IMR-90 (cell line): ENCODE measurements around the gene ITIH6. TPM values are rescaled to one million over a fixed set of nuclear protein-coding genes. Genes with fewer than 3 reads are reported as not detected.

Experiments
- ATAC-seq: fragments of 200-7000 bp; cut with Tn5 transposase; 2 replicates; pipeline ENCODE4 v1.9.1; 2020; ENCODE audit warnings: low read depth, mild to moderate bottlenecking, moderate library complexity
- BruUV-seq: library from RNA; stranded (reverse); fragments of 400-500 nt; replicated peaks from 2 replicates; lab custom pipeline; 2021; lab: Mats Ljungman, UMichigan
- CTCF ChIA-PET: fragments of 300-600 bp; formaldehyde crosslinking; extraction: SDS; loops from one replicate; lab custom pipeline; 2021; ENCODE audit warnings: antibody characterized with exemption; lab: Yijun Ruan, JAX
- POLR2A ChIA-PET: fragments of 300-600 bp; sonication (Branson Sonifier 250); formaldehyde crosslinking; loops from one replicate; lab custom pipeline; 2022; ENCODE audit warnings: antibody characterized with exemption; ENCODE audit not compliant: unreplicated experiment; lab: Charles Lee
- DNase-seq: peaks from one replicate; pipeline ENCODE4 v3.0.0; 2013
- H2AFZ ChIP-seq: replicated peaks from 2 replicates; pipeline ENCODE3; 2013; ENCODE audit warnings: low read length, mild to moderate bottlenecking; ENCODE audit not compliant: poor library complexity
- H2AK5ac ChIP-seq: 2 replicates; pipeline ENCODE4 v1.6.1; 2013; ENCODE audit warnings: low read depth, low read length, inconsistent platforms
- H2AK9ac ChIP-seq: replicated peaks from 2 replicates; pipeline ENCODE3; 2013; ENCODE audit warnings: mild to moderate bottlenecking, low read depth, low read length, moderate library complexity; ENCODE audit not compliant: poor library complexity
- H2BK120ac ChIP-seq: 2 replicates; pipeline ENCODE4 v1.6.1; 2013; ENCODE audit warnings: low read depth, low read length, inconsistent platforms
- H2BK15ac ChIP-seq: 3 replicates; pipeline ENCODE4 v1.6.1; 2013; ENCODE audit warnings: low read depth, low read length, inconsistent platforms
- H2BK20ac ChIP-seq: 2 replicates; pipeline ENCODE4 v1.6.1; 2013; ENCODE audit warnings: low read depth, mild to moderate bottlenecking, inconsistent platforms, low read length, moderate library complexity
- H2BK5ac ChIP-seq: 2 replicates; pipeline ENCODE4 v1.6.1; 2013; ENCODE audit warnings: mild to moderate bottlenecking, low read depth, low read length, inconsistent platforms; ENCODE audit not compliant: poor library complexity, severe bottlenecking
- H3K14ac ChIP-seq: replicated peaks from 2 replicates; pipeline ENCODE4 v1.6.1; 2013; ENCODE audit warnings: low read depth, low read length, inconsistent platforms
- H3K18ac ChIP-seq: 2 replicates; pipeline ENCODE4 v1.6.1; 2013; ENCODE audit warnings: low read depth, low read length, control low read depth
- H3K23ac ChIP-seq: 2 replicates; pipeline ENCODE4 v1.6.1; 2013; ENCODE audit warnings: low read depth, low read length, inconsistent platforms
- H3K27ac ChIP-seq: 2 replicates; pipeline ENCODE4 v1.5.1; 2013; ENCODE audit warnings: mild to moderate bottlenecking, control low read depth, low read length; ENCODE audit not compliant: insufficient read depth
- H3K27me3 ChIP-seq: 2 replicates; pipeline ENCODE4 v1.6.1; 2013; ENCODE audit warnings: low read length; ENCODE audit not compliant: control insufficient read depth, insufficient read depth
- H3K36me3 ChIP-seq: 2 replicates; pipeline ENCODE4 v1.6.1; 2013; ENCODE audit warnings: low read length, mixed read lengths; ENCODE audit not compliant: control insufficient read depth, insufficient read depth
- H3K4ac ChIP-seq: 2 replicates; pipeline ENCODE4 v1.6.1; 2013; ENCODE audit warnings: low read depth, low read length, inconsistent platforms
- H3K4me1 ChIP-seq: 2 replicates; pipeline ENCODE4 v1.6.1; 2013; ENCODE audit warnings: low read length, mixed read lengths; ENCODE audit not compliant: control insufficient read depth, insufficient read depth
- H3K4me2 ChIP-seq: 2 replicates; pipeline ENCODE4 v1.6.1; 2013; ENCODE audit warnings: low read depth, mild to moderate bottlenecking, control low read depth, low read length, moderate library complexity
- H3K4me3 ChIP-seq: 2 replicates; pipeline ENCODE4 v1.5.1; 2013; ENCODE audit warnings: low read depth, mild to moderate bottlenecking, control low read depth, low read length, moderate library complexity; ENCODE audit not compliant: insufficient read depth
- H3K56ac ChIP-seq: 2 replicates; pipeline ENCODE4 v1.6.1; 2013; ENCODE audit warnings: low read length, inconsistent platforms; ENCODE audit not compliant: insufficient read depth; ENCODE audit errors: extremely low read depth
- H3K79me1 ChIP-seq, 2 experiments: 2 replicates each; pipeline ENCODE4 v1.6.1; 2013; ENCODE audit warnings: low read length in 2 of 2, inconsistent platforms in 1 of 2, low read depth in 1 of 2
- H3K9ac ChIP-seq: 2 replicates; pipeline ENCODE4 v1.6.1; 2013; ENCODE audit warnings: low read depth, low read length, control low read depth
- H3K9me1 ChIP-seq: 2 replicates; pipeline ENCODE4 v1.6.1; 2013; ENCODE audit warnings: low read length, inconsistent platforms; ENCODE audit not compliant: insufficient read depth
- H3K9me3 ChIP-seq: 2 replicates; pipeline ENCODE4 v1.6.1; 2013; ENCODE audit warnings: low read length; ENCODE audit not compliant: control insufficient read depth, insufficient read depth
- H4K20me1 ChIP-seq: 2 replicates; pipeline ENCODE4 v1.6.1; 2013; ENCODE audit warnings: low read length, inconsistent platforms; ENCODE audit not compliant: insufficient read depth
- H4K5ac ChIP-seq: 2 replicates; pipeline ENCODE4 v1.6.1; 2013; ENCODE audit warnings: mild to moderate bottlenecking, low read depth, low read length, control low read depth
- H4K8ac ChIP-seq, 2 experiments: 2 replicates each; pipeline ENCODE4 v1.6.1; 2013; ENCODE audit warnings: low read depth in 2 of 2, low read length in 2 of 2, control low read depth in 1 of 2, inconsistent platforms in 1 of 2
- H4K91ac ChIP-seq: 2 replicates; pipeline ENCODE4 v1.6.1; 2013; ENCODE audit warnings: low read depth, low read length, inconsistent platforms; ENCODE audit not compliant: insufficient read depth
- BHLHE40 ChIP-seq: fragments of 150-350 bp; IDR thresholded peaks from 2 replicates; pipeline ENCODE4 v1.6.1; 2016; ENCODE audit warnings: mild to moderate bottlenecking, low read depth, low read length
- CEBPB ChIP-seq: IDR thresholded peaks from 2 replicates; pipeline ENCODE4 v1.6.1; 2012; ENCODE audit warnings: low read depth, low read length, improper control_type of control experiment
- CHD1 ChIP-seq: IDR thresholded peaks from 2 replicates; pipeline ENCODE4 v1.6.1; 2012; ENCODE audit warnings: low read depth, low read length, improper control_type of control experiment
- CTCF ChIP-seq: conservative IDR thresholded peaks from 2 replicates; pipeline ENCODE4 v1.5.1; 2012; ENCODE audit warnings: mild to moderate bottlenecking, low read depth, low read length, improper control_type of control experiment
- ELK1 ChIP-seq: fragments of 150-350 bp; IDR thresholded peaks from 2 replicates; pipeline ENCODE4 v1.6.1; 2016; ENCODE audit warnings: low read depth, mild to moderate bottlenecking, low read length, moderate library complexity, borderline replicate concordance
- FOS ChIP-seq: fragments of 150-350 bp; IDR thresholded peaks from 2 replicates; pipeline ENCODE4 v1.6.1; 2016; ENCODE audit warnings: low read depth, low read length
- MAFK ChIP-seq: IDR thresholded peaks from 2 replicates; pipeline ENCODE4 v1.6.1; 2012; ENCODE audit warnings: low read depth, low read length, improper control_type of control experiment
- MXI1 ChIP-seq: IDR thresholded peaks from 2 replicates; pipeline ENCODE4 v1.6.1; 2012; ENCODE audit warnings: low read depth, mild to moderate bottlenecking, low read length, moderate library complexity, borderline replicate concordance
- NFE2L2 ChIP-seq: fragments of 150-350 bp; IDR thresholded peaks from 2 replicates; pipeline ENCODE4 v1.6.1; 2016; ENCODE audit warnings: low read depth, mild to moderate bottlenecking, low read length
- RAD21 ChIP-seq: IDR thresholded peaks from 2 replicates; pipeline ENCODE4 v1.6.1; 2012; ENCODE audit warnings: low read length, improper control_type of control experiment
- WGBS, 2 experiments: methylation state at CpG; one replicate each; pipeline versions ENCODE4 v1.1.5 to v1.1.7; 2013; ENCODE audit warnings: missing lambda C conversion rate in 2 of 2; ENCODE audit not compliant: insufficient read length in 1 of 2; ENCODE audit errors: extremely low coverage in 2 of 2; 5-methylcytosine and 5-hydroxymethylcytosine counted together
- dilution Hi-C: fragments of 300-500 bp; cut with HindIII; formaldehyde crosslinking; loops from one replicate; pipeline ENCODE4 v1.14.3; 2018; ENCODE audit warnings: low sequenced_read_pairs; ENCODE audit not compliant: unreplicated experiment
- in situ Hi-C: fragments of 300-500 bp; cut with MboI; formaldehyde crosslinking; loops from 3 replicates; pipeline ENCODE4 v1.14.3; 2019; ENCODE audit warnings: low sequenced_read_pairs, inconsistent platforms, mixed read lengths
- intact Hi-C: fragments of 100-400 bp; cut with micrococcal nuclease; formaldehyde crosslinking; loops from 2 replicates; pipeline ENCODE4 v1.10.0; 2022
- polyA plus RNA-seq, 3 experiments: library from polyadenylated mRNA; depleted of rRNA; stranded (reverse); fragments of >200 nt; gene quantifications; 2 replicates each; pipeline ENCODE4 v1.2.3, GENCODE V29; 2012; ENCODE audit warnings: low replicate concordance in 1 of 3
- total RNA-seq: library from RNA; depleted of rRNA; stranded (reverse); fragments of >200 nt; gene quantifications from 2 replicates; pipeline ENCODE4 v1.2.3, GENCODE V29; 2012

Gene ITIH6
- total and polyA plus RNA-seq, 2 of the 4 experiments (the other 2 are of a cell fraction): not detected

- Histone ChIP-seq H2BK20ac (no peak overlapping the region), H4K8ac (no peak overlapping the region), H3K4me2 (no peak overlapping the region), H2AK9ac (no peak overlapping the region), H4K5ac (no peak overlapping the region), H2BK5ac (no peak overlapping the region), H3K27me3 (peaks cover 2% of the 10 kb centered on the region; the same call in 1 of the 2 replicates), H3K4me3 (no peak overlapping the region), H3K23ac (no peak overlapping the region), H2AFZ (no peak overlapping the region), H3K9ac (no peak overlapping the region), H2BK15ac (no peak overlapping the region), H3K4ac (no peak overlapping the region), H3K14ac (no peak overlapping the region), H2BK120ac (no peak overlapping the region), H3K9me1 (no peaks in the 10 kb centered on the region), H3K27ac (no peak overlapping the region), H3K56ac (no peak overlapping the region), H4K91ac (no peak overlapping the region), H2AK5ac (no peak overlapping the region), H3K4me1 (no peaks in the 10 kb centered on the region), H3K18ac (no peak overlapping the region), H3K36me3 (no peaks in the 10 kb centered on the region), H3K9me3 (no peaks in the 10 kb centered on the region), H3K79me1 (no peaks in the 10 kb centered on the region), H4K20me1 (no peaks in the 10 kb centered on the region)
- POLR2A ChIA-PET: no interaction called here
- intact Hi-C loops: no loop called here
- no peak for DNase-seq
- in situ Hi-C loops: no loop called here
- ATAC-seq: no peak
- dilution Hi-C loops: no loop called here
- TF ChIP-seq FOS: no peak
- TF ChIP-seq BHLHE40: no peak
- no peak for TF ChIP-seq CEBPB
- TF ChIP-seq ELK1: no peak
- TF ChIP-seq NFE2L2: no peak
- TF ChIP-seq MAFK: no peak
- TF ChIP-seq RAD21: no peak
- no peak for TF ChIP-seq MXI1
- no peak for TF ChIP-seq CTCF
- no peak for TF ChIP-seq CHD1
- no TSS peak for BruUV-seq
- CTCF ChIA-PET: no interaction called here
- WGBS, 2 experiments: 17% methylated on average over 3 of the region's 4 CpGs; no CpG with 5 or more reads in 1 of the 2 experiments
Observed at GRCh38 chrX:54785901-54786300, 12.2 kb downstream of the ITIH6 start.
